GM19238 (cell line): ENCODE measurements around the gene SFSWAP.

Experiments
- DNase-seq: peaks from one replicate; pipeline ENCODE4 v3.0.0; 2011; ENCODE audit warnings: low spot score; ENCODE audit not compliant: insufficient read length

The SFSWAP gene

DNA sequence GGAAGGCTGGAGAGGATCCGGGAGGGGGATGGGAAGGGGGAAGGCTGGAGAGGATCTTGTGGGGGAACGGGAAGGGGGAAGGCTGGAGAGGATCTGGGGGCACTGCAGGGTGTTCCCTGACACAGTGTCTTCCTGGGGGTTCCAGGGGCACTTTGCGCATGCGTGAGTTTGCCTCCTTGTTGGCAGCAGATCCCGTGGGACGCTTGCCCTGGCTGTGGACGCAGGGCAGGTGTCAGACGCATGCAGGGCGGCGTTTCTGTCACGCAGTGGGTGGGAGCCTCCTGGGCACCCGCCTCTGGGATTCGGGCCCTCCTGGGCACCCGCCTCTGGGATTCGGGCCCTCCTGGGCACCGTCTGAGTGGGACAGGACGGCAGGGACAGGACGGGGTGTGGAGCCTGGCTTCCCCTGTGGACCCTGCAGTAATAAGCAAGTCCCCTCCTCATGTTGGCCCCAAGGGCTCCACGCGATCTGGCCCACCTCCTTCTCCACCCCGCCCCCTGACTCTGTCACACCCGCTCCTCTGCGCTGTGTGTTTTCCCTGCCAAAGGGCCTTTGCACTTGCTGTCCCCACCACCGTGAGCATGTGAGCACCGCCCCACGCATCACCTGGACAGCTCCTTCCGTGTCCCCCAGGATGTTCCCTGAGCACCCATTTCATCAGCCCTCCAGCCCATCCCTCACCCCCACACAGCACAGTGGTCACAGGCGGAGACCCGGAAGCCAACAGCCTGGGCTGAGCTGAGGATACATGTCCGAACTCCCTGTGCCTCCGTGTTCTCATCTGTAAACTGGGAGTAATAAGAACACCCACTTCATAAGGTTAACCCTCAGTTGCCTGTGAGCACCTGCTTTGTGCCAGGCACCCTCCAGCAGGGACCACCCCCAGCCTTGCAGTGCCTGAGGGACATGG, 121.7 kb downstream of the SFSWAP start:
- DNase-seq: no peak

DNA sequence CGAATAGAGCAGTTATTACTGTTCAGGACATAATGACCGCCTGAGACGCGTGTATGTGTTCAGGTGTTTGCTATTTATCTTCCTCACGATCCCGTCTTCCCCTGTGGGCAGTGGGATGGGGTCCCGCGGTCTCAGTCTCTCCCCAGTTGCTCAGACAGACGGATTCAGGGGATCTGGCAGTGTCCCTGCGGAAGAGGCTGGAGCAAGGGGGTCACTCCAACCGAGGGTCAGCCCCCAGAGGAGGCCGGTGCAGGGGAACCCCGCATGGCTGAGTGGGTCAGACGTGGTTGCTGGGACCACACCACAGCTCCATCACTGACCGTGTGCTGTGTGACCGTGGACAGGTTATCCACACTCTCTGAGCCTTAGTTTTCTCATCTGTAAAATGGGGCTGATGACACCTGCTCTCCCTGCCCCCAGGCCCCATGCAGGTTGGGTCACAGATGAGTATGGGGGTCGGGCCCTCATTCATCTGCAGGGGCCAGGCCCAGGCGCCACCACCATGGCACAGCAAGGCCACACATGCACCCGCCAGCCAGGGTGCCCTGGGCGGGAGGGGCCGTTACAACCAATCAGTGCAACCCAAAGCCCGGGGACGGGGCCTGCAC, 122.5 kb downstream of the SFSWAP start:
- no peak for DNase-seq

DNA sequence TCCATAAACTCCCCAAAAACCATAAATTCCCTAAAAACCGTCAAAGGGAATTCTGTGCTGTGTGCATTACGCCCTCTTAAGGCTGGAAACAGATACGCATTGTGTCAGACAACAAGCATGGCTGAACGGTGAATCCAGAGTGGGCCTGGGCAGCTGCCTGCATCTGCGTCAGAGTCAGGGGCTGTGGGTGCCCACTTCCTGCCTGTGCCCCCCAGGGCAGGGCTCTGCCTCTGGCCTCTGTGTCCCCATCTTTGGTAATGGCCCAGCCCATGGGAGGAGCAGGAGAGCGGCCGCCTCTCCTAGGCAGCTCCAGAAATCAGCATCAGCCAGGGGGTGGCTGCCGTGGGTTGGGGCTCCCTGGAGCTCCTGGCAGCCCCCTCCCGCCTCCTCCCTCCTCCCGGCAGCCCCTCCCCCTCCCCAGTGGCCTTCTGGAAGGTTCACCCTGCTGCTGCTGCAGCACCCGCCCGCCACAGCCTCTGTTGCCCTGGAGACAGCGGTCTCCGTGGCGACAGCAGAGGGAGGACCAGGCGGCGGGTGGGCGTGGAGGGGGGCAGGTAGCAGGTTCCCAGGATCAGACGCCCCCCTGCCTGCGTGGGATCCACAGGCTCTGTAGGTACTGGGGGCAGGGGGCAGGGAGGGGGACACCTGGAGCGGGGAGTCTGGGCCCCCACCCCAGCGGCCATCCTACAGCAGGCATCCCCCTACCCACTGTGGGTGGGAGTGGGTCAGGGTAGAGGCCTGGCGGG, 123.2 kb downstream of the SFSWAP start:
- DNase-seq: no peak

DNA sequence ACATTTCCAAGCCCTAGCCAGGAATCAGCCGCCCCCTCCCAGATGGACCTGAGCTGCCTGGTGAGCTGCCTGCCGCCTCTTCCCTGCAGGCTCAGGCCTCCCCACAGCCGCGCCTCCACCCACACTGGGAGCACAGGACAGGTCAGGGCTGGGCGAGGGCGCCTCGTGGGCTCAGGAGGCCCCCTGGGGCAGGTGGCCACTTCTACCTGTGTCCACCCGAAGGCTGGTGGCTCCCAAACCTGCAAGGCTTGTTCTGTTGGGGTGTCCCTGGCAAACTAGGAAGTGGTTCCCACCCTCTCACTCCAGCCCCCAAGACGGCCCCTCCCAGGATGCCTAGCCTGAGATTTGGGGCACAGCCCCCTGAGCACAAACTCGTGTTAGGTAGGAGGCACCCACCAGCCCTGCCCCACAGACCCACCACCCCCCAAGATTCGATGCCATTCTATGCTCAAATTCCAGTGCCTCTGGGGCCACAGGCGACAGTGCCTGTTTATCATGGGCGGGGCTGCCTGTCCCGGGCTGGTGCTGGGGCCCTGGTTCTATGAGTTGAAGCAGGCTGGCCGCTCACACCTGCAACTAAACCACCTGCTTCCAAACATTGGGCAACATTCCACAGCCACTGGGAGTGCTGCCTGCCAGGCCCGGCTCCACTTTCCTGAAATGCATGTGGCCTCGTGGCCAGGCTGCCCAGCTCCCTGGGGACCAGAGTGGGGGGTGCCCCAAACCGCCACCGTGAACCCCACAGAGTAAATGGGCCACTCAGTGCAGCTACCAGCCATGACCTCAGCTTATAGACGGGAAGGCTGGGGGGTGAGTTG, 124.1 kb downstream of the SFSWAP start:
- no peak for DNase-seq

DNA sequence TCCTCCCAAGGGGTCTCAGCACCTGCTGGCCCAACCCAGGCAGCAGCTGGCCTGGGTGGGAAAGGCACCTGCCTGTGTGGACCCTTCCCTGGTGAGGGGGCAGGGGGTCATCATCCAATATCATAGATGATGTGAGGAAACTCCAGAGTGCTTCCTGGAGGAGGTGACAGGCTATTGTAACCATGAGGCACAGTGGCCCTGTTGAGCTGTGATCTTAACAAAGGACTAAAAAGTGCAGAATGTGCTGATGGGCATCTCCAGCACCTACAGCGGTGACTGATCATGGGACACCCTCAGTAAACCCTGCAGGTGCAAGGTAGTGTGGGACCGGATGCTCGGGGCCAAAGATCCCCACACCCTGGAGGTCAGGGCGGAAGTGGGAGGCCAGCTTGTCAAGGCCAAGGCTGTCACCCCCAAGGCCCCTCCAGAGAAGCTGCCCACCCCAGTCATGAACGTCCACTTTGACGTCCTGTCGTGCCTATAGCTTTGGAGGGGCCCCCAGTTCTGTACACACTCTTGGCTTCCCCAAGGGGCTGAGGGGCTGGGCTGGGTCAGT, 124.8 kb downstream of the SFSWAP start:
- DNase-seq: no peak

DNA sequence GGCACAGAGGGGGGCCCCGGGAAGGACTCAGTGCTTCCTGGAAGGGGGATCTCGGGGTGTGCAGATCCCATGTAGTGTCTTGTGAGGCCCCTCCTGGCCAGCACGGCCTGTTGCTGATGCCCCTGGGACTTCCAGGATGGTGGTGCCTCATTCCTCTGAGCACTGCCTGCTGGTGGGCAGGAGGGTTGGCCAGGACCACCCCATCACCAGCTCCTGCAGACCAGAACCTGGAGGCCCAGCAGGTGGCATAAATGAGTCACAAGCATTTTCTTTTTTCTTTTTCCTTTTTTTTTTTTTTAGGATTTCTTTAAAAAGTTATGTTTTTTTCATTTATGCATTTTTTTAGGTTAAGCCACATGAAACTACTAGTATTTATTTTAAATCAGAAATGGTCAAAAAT, 125.3 kb downstream of the SFSWAP start:
- no peak for DNase-seq

DNA sequence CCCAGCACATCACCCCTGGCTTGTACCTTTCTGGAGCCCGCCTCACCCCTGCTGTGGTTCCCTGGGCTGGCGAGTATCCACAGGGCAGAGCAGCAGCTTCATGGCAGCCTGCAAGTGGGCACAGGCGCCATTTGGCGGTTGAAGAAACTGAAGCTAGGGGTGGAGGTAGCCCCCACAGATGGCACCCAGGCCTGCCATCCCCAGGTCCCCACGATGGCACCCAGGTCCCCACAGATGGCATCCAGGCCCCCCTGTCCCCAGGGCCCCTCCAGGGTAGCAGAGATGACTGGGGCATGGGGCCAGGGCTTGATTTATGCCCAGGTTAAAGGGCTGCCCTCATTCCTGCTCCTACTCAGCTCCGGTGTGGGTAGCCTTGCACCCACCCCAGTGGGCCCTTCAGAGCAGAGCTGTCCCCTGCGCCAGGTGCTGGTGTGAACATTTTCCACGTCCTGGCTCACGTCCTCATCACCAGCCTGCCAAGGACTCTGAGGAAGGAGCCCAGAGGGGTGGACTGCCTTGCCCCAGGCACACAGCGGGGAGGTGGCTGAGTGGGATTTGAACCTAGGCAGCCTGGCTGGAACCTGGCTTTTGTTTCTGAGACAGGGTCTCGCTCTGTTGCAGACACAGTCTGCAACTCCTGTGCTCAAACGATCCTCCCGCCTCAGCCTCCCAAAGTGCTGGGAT, 126.0 kb downstream of the SFSWAP start:
- no peak for DNase-seq

DNA sequence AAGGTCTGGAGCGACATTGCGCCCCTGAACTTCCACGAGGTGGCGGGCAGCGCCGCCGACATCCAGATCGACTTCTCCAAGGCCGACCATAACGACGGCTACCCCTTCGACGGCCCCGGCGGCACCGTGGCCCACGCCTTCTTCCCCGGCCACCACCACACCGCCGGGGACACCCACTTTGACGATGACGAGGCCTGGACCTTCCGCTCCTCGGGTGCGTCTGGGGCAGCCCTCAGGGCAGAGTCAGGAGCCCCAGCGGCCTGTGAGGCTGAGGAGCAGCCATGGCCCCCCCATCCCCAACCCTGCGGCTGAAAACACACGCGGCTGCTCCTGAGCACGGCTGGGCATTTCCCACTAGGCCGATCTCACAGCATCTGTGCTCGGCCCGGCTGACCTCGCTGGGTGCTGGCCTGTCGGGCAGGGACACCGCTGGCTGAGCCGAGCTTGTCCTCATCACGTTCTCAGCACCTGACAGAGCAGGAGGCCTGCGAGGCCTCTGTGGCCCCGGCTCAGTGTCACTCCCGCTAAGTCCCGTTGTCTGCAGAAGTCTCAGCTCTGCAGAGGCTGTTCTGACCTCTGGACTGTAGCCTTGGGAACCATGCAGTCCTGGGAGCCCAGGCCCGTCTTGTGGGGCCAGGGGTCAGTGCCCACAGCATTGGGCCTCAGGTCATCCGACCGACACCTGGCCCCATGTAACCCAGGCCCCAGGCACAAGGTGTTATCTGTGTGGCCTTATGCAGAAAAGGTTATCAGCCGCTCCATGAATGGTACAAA, 129.9 kb downstream of the SFSWAP start:
- no peak for DNase-seq

DNA sequence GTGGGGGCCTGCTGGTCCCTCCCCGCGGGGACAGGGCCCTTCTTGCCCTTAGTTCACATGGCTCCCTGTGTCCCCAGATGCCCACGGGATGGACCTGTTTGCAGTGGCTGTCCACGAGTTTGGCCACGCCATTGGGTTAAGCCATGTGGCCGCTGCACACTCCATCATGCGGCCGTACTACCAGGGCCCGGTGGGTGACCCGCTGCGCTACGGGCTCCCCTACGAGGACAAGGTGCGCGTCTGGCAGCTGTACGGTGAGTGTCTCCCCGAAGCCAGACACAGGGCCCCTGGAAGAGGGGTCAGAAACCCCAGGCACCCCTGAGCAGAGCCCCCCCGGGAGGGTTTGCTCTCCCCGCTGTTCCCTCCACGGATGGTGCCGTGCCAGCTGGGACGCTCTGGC, 130.7 kb downstream of the SFSWAP start:
- DNase-seq: no peak

DNA sequence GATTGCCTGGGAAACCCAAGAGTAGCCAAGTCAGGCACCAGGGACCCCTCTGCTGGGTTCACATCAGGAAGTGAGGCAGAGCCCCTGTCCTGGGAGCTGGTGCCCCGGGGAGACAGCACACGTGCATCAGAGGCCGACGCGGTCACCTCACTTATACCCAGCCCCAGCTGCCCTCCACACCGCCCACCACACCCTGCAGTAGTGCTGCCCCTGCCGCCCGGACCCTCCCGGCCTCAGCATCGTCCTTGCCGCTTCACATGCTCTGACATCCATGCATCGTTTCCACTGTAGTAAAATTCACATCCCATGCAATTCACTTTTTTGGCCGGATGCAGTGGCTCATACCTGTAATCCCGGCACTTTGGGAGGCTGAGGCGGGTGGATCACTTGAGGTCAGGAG, 131.3 kb downstream of the SFSWAP start:
- DNase-seq: no peak

DNA sequence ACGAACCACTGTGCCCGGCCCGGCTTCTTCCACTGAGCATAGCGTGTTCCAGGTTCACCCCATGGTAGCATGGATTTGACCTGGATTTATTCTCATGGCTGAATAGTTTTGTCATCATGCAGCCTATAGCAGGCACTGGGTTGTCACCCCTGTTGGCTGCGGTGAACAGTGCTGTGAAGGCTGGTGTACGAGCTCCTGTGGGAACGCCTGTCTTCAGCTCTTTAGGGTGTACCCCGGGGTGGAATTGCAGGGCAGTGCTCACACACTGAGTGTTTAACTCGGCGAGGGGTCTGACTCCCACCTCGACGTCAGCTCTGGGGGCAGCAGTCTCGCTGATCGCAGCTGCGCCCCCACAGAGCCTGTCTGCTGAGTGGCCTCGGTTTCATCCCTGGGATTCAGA, 132.6 kb downstream of the SFSWAP start:
- no peak for DNase-seq

DNA sequence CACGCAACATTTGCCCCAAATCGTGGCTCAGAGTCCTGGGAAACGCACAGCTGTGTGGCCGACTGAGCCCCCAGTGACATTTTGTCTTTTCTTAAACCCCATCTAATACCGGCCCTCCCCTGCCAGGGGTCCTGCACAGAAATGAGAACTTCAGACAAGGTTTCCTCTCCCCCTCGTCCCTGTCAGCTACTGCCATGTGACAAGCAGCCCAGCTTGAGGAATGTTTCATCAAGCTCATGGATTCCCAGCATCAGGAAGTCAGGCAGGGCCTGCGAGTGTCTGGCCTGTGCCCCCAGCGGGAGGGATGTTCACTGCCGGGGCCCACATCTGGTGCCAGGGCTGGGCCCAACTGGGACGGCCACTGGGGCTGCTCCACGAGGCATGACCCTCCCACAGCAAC, 133.2 kb downstream of the SFSWAP start:
- no peak for DNase-seq

DNA sequence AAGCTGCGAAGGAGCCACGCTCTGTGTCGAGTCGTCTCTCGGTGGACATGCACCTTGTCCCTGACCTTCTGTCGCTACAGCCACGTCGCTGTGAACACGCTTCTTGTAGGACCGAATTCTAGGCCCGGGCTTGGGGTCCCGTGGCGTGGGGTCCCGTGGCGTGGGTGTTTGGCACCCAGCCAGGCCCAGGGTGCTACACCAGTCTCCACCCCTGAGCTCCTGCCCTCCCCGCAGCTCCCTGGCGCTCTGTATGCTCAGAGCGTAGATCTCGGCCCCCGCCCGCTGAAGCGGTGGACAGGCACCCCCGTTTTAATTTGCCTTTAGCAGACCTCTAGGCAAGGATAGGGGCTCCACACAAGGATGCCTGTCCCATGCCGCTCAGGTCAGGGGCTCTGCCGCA, 133.8 kb downstream of the SFSWAP start:
- DNase-seq: no peak

DNA sequence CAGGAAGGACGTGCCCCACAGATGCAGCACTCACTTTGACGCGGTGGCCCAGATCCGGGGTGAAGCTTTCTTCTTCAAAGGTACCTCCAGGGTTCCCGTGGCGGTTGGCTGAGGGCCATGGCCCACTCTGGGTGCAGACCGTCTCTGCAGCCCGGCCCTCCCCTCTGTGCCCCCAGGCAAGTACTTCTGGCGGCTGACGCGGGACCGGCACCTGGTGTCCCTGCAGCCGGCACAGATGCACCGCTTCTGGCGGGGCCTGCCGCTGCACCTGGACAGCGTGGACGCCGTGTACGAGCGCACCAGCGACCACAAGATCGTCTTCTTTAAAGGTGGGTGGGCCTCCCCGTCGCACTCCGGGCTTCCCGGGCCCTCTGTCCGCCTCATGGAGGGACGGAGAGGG, 134.2 kb downstream of the SFSWAP start:
- DNase-seq: no peak

DNA sequence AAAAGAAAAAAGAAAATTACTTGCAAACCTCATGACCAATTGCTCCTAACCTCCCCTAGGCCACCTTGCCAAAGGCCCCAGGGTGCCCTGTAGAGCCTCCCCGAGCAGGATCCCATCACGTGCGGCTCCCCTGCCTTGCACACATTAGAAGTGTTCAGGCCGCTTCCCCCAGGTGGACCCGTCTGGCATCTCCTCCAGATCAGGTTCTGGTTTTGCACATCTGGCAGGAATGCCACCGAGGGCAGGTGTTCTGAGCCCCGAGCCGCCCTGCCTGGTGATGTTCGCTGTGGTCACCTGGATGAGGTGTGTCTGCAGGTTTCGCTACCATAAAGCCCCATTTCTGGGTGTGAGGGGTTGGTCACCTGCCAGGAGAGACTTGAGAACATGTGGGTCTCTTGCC, 136.6 kb downstream of the SFSWAP start:
- DNase-seq: no peak

DNA sequence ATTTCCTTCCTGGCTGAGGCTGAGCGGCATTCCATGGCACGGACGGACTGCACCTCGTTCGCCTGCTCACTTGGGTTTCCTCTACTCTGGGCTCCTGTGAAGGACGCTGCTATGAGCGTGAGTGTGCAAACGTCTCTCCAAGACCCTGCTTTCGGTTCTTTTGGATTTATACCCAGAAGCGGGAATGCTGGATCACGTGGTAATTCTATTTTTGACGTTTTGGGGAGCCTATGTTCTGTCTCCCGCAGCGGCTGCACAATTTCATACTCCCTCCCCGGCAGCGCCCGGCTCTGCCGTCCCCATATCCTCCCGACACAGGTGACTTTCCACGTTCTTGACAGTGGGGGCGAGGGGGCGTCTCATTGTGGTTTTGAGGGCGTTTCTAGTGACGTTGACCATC, 137.9 kb downstream of the SFSWAP start:
- DNase-seq: no peak
